ENCODE data around the gene AQP12A.

Gene AQP12A

GRCh38 chr2:240742602-240743095 lies 51.0 kb downstream of the AQP12A start:
- DNase-seq, result no peak

DNA sequence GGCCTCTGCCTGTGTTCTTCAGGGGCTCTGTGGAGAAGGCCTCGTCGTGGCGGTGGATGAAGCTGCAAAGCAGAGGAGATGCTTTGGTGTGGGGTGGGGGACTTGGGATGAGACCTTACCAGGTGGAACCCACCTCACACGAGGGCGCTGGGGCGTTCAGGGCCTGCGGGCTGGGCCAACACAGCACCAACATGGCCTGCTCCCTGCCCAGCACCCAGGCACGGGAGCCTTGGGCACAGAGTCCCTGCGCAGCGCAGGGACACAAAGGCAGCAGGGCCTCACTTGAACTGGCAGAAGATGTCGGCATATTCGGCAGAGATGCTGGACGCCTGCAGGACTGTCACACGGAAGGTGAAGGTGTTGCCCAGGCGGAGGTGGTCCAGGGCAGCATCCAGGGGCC lies 53.8 kb downstream of the AQP12A start:
- no peak for DNase-seq

DNA sequence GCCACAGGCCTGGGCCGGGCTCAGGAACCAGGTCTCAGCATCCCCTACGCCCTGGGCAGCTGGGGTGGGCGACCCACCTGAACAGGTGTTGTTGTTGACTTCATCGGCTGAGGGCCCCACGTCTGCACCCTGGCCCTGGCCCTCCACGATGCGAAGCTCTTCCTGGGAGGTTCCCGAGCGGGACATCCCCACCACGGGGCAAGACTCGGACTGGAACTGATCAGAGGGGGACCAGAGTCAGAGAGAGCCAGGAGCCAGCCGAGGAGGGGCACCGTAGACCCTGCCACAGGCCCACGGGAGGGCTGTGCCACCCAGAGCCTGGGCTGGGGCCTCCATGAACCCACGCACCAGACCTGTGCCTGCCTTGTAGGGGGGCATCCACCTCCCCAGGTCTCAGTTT lies 54.3 kb downstream of the AQP12A start:
- no peak for DNase-seq

GRCh38 chr2:240746671-240747070 lies 55.0 kb downstream of the AQP12A start:
- DNase-seq, result no peak

DNA sequence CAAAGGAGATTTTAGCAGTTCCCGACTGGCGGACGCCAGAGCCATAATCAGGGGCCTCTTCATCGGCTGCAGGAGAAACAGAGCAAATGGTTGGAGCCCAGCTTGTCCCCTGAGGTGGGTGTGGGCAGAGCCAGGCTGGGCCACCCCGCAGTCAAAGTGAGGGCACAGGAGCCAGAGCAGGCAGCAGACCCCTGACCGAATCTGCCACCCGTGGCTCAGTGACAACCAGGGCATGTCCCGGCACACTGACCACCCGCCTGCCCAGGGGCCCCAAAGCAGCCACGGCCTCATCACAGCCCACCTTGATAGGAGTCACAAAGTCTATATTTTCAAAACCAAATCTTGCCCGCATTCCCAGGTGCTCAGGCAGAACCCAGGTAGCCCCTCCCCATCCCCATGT lies 55.6 kb downstream of the AQP12A start:
- no peak for DNase-seq

Data from fibroblast of skin of back (primary cell).